ENCODE data around the gene PARD3.

- TF ChIP-seq CTCF (IDR thresholded peaks at IDR 0.05) (no peak), POLR2A (IDR thresholded peaks at IDR 0.05) (no peak)
Observed at GRCh38 chr10:34771525-34771924, 43.6 kb downstream of the PARD3 start.
